Ramos (cell line): ENCODE results near the gene KRTAP5-8.
"Not testable (repeated sequence)": the region's sequence is repeated elsewhere in the genome, so short reads cannot be mapped to it uniquely, and the experiment has no call there.

Source experiments
- in situ Hi-C: fragments of 300-500 bp; cut with MboI; formaldehyde crosslinking; loops from one replicate; pipeline ENCODE4 v1.14.3; 2022; ENCODE audit warnings: low sequenced_read_pairs; ENCODE audit not compliant: unreplicated experiment

KRTAP5-8 gene

DNA sequence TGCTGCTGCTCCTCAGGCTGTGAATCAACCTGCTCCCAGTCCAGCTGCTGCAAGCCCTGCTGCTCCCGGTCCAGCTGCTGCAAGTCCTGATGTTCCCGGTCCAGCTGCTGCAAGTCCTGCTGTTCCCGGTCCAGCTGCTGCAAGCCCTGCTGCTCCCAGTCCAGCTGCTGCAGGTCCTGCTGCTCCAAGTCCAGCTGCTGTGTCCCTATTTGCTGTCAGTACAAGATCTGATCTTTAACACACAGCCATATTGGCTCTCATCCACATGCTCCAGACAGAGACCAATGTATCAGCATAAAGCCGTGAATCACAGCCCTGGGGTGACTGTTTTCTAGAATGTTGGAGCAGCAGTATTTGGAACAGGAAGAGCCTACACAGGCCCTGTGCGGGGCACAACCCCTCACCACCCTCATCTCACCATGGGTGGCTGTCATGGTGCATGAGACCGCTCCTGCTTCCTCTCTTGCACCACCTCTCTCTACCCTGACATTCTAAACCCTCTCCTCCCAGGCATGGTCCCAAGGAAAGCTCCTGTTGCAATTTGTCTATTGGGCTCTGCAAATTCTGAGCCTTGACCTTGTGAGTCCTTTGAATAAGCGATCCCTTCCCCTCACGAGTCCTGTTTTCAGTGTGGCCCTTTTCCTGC lies 31.0 kb downstream of the KRTAP5-8 start:
- in situ Hi-C loops: no loop called here

DNA sequence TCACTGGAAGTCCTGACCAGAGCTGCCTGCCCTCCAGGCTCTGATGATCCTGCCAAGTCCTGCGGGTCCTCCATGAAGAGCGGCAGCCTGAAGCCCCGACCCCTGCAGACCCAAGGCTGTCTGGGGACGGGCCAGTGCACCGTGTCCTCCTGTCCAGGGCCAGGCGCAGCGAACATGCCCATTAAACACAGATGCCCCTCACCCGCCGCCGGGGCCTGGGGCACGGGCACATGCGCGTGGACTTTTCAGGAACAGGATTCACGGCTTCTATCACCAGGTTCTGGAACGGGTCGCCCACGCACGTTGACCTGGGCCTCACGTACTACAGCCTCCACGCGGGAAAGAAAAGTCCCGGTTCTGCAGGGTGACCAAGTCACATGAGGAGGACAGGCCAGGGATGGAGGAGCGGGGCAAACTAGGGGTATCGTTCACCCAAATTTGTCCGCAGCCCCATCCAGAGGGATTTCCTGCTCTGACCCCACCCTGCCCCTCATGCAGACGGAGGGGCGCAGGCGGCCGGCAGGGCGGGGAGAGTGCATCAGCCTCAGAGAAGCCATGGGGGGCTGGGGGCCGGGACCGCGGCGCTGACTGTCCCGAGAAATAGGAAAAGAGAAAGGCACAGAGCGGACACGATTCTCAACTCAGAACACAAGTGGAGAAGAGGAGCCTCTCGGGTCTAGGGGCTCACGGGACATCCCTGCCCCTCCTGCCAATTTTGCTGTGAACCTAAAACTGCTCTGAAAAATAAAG lies 33.5 kb downstream of the KRTAP5-8 start:
- in situ Hi-C loops: not testable (repeated sequence)

DNA sequence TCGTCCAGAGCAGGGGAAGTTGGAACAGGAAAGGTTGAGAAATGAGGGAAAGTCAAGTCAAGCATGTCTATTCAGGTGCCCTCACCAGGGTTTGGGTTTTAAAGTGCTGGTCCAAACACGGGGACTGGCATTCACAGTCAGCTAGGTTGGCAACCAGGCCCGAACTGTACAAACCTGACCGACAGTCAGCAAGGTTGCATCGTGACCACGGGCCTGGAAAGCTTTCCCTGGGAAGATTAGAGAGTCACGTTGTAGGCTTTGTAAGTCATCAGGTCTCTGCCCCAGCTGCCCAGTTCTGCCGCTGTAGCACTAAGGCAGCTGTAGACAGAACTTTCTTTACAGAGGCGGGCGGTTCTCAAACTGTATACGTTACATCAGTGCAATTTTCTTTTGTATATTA lies 35.0 kb downstream of the KRTAP5-8 start:
- in situ Hi-C loops: no loop called here

DNA sequence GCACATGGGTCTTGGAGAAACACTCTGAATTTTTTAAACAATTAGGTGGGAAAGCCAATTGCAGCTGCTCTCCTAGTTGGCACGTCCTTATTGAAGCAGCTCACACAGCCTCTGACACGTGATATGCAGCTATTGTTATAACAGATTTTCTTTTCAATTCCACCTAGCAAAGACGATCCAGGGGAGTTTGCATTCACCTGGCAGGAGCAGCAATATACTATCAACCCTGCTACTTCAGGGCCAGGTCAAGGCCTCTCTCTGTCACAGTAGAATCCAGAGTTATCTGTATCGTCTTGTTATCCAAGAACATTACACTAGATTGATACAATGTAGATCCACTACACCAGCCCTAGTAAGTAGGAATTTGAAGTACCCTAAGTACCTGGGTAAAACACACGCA lies 36.6 kb downstream of the KRTAP5-8 start:
- in situ Hi-C loops: no loop called here

DNA sequence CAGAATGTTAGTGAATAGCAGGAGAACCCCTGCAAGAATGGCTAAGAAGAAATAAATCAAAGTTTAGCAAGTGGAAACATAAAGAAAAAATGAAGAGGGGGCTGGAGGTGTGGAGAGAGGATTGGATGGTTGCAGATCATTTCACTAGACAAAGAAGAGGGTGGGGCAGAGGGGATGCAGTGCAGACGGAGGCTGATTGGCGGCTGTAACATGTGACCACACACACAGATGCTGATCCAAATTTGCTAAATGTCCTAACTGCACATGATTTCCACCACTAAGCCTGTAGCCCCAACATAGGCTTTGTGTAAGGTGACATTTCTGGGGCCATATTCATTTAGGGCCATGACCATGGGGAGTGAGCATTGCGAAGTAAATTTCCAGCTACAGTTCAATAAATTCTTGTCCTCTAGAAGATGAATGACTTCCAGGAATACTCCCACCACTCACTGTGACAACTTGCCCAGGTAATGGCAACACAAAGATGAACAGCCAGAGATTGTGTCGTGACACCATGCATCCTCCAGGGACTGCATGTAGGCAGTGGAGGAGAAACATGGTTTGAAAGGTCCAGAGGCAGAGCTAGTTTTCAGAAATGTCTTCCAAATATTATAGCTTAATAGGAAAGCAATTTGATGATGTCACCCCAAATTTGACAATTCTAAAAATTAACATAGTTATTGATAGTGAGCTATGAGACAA lies 38.0 kb downstream of the KRTAP5-8 start:
- in situ Hi-C loops: no loop called here

DNA sequence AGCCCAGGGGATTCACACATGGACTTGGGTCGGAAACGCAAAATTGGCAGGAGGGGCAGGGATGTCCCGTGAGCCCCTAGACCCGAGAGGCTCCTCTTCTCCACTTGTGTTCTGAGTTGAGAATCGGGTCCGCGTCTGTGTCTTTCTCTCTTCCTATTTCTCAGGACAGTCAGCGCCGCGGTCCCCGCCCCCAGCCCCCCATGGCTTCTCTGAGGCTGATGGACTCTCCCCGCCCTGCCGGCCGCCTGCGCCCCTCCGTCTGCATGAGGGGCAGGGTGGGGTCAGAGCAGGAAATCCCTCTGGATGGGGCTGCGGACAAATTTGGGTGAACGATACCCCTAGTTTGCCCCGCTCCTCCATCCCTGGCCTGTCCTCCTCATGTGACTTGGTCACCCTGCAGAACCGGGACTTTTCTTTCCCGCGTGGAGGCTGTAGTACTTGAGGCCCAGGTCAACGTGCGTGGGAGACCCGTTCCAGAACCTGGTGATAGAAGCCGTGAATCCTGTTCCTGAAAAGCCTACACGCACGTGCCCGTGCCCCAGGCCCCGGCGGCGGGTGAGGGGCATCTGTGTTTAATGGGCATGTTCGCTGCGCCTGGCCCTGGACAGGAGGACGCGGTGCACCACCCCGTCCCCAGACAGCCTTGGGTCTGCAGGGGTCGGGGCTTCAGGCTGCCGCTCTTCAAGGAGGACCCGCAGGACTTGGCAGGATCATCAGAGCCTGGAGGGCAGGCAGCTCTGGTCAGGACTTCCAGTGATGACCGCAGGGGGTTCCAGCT lies 39.1 kb downstream of the KRTAP5-8 start:
- in situ Hi-C loops: not testable (repeated sequence)

DNA sequence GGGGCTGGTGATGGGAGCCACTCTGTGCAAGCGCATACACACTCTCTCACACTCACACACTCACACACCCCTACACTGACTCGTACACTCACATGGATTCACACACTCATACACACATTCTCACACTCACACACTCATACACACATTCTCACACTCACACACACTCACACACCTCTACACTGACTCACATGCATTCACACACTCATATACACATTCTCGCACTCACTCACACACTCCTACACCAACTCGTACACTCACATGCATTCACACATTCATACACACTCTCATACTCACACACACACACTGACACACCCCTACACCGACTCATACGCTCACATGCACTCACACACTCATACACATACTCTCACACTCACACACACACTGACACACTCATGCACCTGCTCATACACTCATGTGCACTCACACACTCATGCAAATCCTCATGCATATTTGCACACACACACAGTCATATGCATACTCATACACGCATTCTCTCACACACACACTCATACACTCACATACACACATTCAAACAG lies 39.7 kb downstream of the KRTAP5-8 start:
- in situ Hi-C loops: no loop called here

DNA sequence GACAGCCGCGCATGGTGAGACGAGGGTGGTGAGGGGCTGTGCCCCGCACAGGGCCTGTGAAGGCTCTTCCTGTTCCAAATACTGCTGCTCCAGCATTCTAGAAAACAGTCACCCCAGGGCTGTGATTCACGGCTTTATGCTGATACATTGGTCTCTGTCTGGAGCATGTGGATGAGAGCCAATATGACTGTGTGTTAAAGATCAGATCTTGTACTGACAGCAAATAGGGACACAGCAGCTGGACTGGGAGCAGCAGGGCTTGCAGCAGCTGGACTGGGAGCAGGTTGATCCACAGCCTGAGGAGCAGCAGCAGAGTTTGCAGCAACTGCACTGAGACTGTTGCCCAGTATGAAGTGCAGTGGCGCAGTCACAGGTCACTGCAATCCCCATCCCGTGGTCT lies 41.7 kb downstream of the KRTAP5-8 start:
- in situ Hi-C loops: not testable (repeated sequence)

DNA sequence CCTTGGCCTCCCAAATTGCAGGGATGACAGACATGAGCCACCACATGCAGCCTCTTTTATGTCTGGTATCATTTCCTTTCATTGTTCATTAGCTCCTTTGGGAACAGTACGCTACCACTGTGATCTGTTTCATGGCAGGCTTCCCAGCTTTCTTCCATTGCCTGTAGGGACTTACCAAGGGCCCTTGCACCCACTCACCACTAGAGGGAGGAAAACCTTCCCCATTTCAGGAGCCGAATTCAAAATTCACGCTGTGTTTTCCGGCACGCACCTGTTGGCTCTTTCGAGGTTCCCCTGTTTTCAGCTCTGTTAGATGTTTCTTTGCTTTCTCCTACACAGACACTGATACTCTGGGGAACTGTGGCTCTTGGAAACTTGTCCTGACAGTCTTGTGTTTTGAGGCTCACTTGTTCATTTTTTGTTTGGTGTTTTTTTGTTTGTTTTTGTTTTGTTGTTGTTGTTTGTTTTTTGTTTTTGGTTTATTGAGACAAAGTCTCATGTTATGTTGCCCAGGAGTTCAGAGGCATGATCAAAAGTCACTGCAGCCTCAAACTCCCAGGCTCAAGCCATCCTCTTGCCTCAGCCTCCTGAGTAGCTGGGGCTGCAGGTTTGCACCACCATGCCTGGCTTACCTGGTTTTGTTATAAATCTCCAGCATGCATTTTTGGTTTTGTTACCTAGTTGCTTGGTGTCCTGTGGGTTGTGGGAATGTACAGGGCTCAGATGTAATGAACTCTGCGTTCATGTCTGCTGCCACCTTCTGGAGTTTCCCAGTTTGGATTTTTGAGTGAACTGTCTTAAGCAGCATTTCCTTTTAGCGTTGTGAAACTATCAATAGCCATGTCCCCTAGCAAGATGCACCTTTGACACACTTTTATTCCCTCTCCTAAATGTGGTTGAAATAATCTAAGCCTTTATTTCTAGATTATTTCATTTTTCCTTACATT lies 42.5 kb downstream of the KRTAP5-8 start:
- in situ Hi-C loops: no loop called here

DNA sequence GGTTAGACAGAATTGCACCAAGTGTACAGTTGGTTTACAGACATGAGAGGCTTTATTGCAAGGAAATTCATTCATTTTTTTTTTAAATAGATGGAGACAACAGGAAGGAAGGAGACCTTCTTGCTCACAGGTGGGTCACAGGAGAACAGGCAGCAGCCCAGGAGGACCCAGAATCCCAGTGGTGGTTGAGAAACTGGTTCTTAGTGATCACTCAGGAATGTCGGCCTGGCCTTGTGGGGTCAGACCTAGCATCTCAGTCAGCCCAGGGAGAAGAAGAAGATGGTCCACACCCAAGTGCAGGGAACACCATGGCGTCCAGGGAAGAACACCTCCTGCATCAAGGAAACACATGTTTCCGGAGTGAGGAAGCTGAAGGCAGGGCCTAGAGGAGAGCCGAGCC lies 44.0 kb downstream of the KRTAP5-8 start:
- in situ Hi-C loops: no loop called here

DNA sequence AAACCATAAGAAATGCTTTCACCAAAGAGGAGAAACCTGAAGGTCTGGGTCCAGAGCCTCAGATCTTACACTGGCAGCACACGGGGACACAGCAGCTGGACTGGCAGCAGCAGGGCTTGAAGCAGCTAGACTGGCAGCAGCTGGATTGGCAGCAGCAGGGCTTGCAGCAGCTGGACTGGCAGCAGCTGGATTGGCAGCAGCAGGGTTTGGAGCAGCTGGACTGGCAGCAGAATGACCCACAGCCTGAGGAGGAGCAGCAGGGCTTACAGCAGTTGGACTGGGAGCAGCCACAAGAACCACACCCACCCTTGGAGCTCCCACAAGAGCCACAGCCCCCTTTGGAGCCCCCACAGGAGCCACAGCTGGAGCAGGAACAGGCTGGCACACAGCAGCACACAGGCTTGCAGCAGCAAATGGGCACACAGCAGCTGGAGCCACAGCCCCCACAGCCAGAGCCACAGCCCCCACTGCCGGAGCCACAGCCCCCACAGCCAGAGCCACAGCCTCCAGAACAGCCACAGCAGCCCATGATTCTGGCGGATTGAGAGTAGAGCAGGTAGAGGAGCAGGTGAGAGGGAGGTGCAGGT lies 44.6 kb downstream of the KRTAP5-8 start, which contains the start of gene KRTAP5-11:
TSS of gene KRTAP5-11 (minus strand) at position 567 of the 587 bp plus-strand sequence. CDS start at position 529, 38 bp downstream.
- in situ Hi-C loops: no loop called here

DNA sequence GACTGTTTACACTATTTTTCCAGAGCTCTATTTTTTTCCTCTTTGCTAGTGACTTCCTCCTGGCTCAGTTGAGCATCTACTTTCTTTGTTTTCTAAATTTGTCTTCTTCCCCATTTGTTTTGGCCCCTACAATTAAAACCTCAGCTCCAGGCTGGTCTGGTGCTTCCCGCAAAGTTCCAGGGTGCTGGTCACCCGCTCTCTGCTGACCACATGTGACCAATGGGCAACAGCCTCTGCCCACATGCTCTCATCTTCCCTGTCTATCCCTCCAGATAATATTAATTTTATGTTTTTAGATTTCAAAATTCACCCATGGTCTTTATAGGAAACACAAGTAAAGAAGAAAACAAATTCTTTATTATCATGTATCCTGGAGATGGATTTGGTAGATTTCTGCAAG lies 45.1 kb downstream of the KRTAP5-8 start:
- in situ Hi-C loops: not testable (repeated sequence)

DNA sequence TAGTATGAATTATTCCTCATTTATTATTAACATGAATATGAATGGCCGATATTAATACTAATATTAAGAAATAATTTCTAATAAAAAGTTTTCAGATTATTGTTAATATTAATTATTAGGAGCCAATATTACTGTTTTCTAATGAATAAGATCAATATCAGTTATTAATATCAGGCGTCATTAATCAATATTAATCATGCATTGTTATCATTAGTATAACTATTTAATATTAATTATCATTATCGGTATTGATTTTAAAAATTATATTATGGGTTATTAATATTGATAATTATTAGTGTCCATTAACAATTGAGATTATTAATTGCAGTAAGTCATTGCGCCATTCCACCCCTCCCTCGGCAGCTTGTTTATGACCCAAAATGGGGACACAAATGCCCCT lies 47.8 kb downstream of the KRTAP5-8 start:
- in situ Hi-C loops: not testable (repeated sequence)

DNA sequence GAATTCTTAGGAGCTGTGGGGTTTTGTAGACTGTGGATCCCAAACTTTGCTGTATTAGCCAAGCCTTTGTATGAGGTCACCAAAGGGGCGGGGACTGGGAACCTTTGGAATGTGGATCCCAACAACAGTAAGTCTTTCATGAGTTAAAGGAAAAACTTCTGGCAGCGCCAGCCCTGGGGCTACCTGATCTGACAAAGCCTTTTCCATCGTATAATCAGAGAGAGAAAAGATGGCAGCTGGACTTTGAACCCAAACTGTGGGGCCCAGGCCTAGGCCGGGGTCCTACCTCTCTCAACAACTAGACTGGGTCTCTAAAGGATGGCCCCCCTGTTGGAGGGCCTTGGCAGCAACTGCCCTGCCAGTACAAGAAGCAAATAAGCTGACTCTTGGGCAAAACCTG lies 50.5 kb downstream of the KRTAP5-8 start:
- in situ Hi-C loops: not testable (repeated sequence)
